Astrocyte (in vitro differentiated cells and primary cell): ENCODE results near the gene ZNF185.

Experiments
- CTCF ChIP-seq: IDR thresholded peaks from 2 replicates; pipeline ENCODE4 v1.5.1; 2011; ENCODE audit warnings: low read depth, mild to moderate bottlenecking, inconsistent platforms, low read length, moderate library complexity; ENCODE audit not compliant: insufficient read depth
- EZH2 ChIP-seq: IDR thresholded peaks from 2 replicates; pipeline ENCODE4 v1.6.1; 2012; ENCODE audit warnings: mild to moderate bottlenecking, low read length, inconsistent platforms; ENCODE audit not compliant: insufficient read depth

- no peak for TF ChIP-seq CTCF
- no peak for TF ChIP-seq EZH2
Measured at GRCh38 chrX:152881289-152881688, 16.6 kb upstream of the ZNF185 start.
